Raji (cell line): ENCODE results near the gene MYO18A.

Source experiments
- POLR2A ChIP-seq: IDR thresholded peaks from 2 replicates; pipeline ENCODE4 v1.6.1; 2011; ENCODE audit warnings: low read depth, low read length, control low read depth; ENCODE audit not compliant: insufficient read depth

The MYO18A gene

GRCh38 chr17:29180034-29180787 is at the start of gene MYO18A:
MYO18A (minus strand) TSS chr17:29180398; CDS start chr17:29166940, 13,458 bp downstream.
- TF ChIP-seq POLR2A, result peak; percentile 50; the same call in 1 of the 2 replicates

DNA sequence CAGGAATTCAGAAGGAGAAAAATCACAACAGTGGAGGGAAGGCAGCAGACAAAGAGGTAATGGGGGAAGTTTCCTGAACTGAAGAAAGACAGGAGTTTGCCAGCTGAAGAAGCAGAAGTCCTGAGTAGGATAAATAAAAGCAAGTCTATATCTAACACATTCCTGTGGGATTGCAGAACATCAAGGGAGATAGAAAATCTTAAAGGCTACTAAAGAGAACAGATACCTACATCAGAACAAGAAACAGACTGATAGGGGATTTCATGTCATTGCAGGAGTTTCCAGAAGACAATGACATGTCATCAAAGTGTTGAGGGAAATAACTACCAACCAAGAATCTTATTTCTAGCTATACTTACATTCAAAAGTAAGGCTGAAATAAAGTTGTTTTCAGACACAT is 45.2 kb upstream of the MYO18A start:
- TF ChIP-seq POLR2A, result no peak

DNA sequence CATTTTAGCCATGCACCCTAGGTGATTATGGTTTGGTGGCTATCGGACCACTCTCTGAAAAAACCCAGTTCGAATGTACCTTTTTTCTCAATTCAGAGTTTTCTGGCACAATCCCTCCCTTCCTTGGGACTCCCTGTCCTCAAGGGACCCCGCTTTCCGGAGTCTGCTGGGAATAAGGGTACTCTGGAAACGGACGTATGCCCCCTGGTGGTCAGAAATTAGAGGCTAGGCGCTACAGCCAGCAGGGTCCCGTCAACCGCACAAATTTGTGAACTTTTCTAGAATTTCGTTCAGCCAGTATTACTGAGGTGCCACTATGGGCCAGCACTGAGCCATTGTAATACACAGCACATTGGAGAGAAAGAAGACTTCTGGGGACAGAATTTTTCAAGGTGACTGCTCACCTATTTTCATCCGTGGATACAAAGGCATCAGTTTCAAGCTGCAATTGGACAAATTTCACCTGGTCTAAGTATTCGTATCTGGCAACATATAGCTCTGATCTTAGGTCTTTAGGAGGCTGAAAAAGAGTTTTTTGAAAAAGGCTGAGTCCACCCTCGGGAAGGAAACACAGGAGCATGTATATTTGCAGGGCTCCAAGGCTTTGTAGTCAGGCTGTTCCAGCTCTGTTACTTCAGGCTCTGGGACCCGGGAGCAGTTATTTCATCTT is 39.3 kb upstream of the MYO18A start:
- no peak for TF ChIP-seq POLR2A

- no peak for TF ChIP-seq POLR2A
Measured at GRCh38 chr17:29216856-29217255, 36.7 kb upstream of the MYO18A start.

- TF ChIP-seq POLR2A, result no peak
Measured at GRCh38 chr17:29216181-29216580, 36.0 kb upstream of the MYO18A start.

DNA sequence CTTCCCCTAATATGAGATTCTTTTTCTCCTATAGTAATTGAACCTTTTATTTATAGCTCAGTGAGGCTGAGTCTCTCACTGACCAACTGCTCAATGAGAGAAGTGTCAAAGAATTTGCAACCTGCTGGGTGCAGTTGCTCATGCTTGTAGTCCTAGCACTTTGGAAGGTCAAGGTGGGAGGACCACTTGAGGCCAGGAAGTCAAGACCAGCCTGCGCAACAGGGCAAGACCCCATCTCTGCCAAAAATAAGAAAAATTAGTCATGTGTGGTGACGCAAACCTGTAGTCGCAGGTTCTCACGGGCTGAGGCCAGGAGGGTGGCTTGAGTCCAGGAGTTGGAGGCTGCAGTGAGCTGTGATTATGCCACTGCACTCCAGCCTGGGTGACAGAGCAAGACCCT is 35.5 kb upstream of the MYO18A start:
- TF ChIP-seq POLR2A, result no peak

DNA sequence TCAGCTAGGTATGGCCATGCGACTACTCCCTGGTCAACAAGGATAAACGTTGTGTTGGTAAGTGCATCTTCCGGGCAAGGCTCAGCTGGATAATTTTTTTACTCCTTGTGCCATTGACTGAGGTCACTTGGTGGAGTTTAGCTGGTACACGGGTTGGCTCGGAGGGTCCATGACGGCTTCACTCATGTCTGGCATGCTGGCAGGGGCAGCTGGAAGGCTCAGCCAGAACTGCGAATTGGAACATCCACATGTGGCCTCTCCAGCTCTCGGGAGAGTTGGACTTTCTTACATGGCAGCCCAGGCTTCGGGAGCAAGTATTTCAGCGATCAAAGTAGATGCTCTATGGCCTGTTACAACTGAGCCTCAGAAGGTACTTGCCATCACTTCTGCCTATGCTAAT is 35.0 kb upstream of the MYO18A start:
- TF ChIP-seq POLR2A, result no peak

DNA sequence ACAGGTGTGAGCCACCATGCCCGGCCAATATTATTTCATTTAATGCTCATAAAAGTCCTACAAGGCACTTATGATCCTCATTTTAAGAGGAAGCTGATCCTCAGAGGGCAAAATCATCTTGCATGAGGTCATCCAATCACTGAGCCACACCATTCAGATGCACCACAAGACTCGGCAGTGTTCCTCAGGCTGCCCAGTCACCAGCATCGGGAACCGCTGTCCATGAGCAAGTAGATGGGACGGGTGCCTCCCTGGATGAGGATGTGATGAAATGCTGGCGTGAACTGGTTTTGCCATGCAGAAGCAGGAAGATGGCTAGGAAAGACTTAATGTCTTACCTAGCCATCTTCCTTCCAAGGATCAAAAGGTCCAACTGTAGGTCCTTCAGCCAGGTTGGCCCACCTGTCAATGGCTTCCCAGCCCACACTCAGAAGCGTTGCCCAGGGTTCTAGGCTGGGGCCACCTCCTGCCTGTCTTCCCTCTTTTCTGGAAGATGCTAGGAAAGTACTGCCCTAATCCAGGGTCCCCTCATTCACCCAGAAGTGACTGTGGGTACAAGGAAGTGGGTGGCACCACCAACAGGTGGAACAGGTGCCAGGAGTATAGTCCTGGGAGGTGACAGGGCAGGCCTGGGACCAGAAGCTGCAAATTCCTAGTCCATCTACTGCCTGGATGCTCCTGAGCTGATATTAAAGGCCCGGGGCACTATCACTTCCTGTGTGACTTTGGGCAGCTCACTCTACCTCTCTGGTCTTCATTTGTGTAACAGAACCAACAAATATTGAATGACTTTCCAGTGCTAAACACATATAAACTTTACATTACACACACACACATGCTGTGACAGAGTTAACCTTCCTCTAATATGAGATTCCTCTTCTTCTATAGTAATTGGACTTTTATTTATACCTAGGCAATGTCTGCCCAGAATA is 34.3 kb upstream of the MYO18A start:
- no peak for TF ChIP-seq POLR2A

GRCh38 chr17:29212681-29213121 is 32.5 kb upstream of the MYO18A start:
- TF ChIP-seq POLR2A, result no peak

GRCh38 chr17:29212094-29212631 is 32.0 kb upstream of the MYO18A start:
- TF ChIP-seq POLR2A, result no peak

DNA sequence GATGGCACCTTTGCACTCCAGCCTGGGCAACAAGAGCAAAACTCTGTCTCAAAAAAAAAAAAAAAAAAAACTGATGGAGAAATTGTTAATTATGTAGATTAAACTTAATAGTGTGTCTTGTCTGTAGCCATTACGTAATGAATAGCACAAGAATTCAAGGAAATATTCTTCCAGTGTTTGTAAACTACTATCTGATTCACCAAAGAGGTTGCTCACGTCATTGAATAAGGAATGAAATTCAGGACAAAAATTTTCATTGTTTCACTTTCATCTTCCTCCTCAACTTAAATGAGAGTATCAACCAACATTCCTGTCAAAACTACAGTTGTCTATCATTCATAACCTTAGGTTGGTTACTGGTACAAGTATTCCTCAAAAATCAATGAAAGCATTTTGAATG is 30.7 kb upstream of the MYO18A start:
- no peak for TF ChIP-seq POLR2A

DNA sequence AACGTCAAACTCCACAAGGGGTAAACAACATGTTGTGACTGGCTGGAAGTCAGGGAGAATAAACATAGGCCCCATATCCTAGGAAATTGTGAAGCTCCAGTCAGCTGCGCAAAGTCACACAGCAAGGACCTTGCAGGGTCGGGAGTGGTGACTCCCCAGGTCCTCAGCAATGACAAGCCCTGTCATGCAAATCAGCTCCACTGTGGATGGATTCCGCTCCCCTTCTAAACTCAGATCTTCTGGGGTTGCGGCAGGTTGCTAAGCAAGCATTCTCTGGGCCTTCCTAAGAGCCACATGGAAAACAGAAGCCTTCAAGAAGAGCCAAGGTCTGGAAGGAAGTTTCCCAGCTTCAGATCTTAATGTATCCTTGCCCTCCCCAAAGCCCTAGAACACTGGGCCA is 28.9 kb upstream of the MYO18A start:
- TF ChIP-seq POLR2A, result no peak

DNA sequence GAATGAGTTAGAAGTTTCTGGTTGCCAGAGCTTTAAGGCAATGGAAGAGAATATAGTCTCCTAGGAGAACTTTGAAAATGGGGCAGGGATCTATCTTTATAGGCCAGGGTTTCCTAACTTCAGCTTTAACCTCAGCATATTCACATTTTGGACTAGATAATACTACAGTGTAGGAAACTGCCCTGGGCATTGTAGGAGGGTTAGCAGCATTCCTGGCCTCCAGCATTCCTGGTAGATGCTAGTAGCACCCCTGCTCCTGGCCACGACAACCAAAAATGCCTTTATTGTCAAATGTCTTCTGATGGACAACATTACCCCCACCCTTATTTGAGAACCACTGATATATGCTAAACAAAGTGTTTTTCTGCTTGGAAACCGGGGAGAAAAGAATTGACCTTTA is 27.8 kb upstream of the MYO18A start:
- no peak for TF ChIP-seq POLR2A

DNA sequence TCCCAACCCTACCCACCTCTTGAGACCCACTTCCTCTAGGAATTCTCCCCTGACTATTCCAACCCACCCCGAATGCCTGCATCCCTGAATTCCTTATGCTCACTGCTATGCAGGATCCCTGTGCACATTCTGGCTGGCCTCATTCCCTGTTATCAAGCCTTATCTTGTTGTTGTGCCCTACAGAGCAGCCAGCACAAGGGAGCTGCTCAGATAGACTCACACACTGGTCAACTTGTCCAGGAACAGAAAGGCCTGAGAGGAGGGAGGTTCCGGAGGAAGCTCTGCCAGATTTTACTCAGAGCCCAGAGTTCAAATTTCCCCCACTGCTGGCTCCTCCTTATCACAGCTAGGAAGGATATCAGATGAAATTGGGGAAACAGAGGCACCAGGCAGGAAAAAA is 24.8 kb upstream of the MYO18A start:
- TF ChIP-seq POLR2A, result no peak
